Adrenal gland (tissue), 5 donors: ENCODE data around the gene TTC22.

Experiments used
- POLR2A ChIP-seq, 2 donors: fragments of 450-650 bp; IDR thresholded peaks; one replicate each; pipeline ENCODE4 v1.6.1; 2017; ENCODE audit warnings: antibody characterized with exemption in 2 of 2, mild to moderate bottlenecking in 2 of 2, moderate library complexity in 1 of 2
- TF ChIP-seq, protein P1 (sequence below), 6 experiments: fragments of 450-650 bp in 4 of 6; fragments of 200-600 bp in 2 of 6; sonication (generic) in 1 of 6; IDR thresholded peaks; 1 replicate in 5 of 6; 2 replicates in 1 of 6; pipeline versions ENCODE4 v1.5.1 to v1.8.0; 2016 to 2021; ENCODE audit warnings: antibody characterized with exemption in 6 of 6, mild to moderate bottlenecking in 2 of 6, moderate library complexity in 1 of 6
- donor health status: DM: no; HTN: no; CAD: no.

DNA sequence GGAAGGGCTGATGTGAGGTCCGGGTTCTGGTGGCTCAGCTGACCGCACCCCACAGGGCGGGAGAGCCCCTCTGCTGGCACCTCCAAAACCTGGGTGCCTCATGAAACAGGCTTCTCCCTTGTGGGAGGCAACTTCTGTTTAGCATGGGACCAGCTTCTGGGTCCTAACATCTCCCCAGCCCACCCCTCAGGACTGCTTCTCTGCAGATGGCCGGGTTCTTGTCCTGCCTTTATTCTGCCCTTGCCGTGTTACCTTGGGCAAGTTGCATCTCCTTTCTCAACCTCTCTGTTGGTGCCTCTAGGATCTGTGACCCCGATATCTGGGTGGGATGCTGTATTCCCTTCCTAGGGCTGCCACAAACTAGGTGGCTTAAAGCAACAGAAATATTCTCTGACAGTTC, 15.0 kb upstream of the TTC22 start:
- TF ChIP-seq, protein P1, sequence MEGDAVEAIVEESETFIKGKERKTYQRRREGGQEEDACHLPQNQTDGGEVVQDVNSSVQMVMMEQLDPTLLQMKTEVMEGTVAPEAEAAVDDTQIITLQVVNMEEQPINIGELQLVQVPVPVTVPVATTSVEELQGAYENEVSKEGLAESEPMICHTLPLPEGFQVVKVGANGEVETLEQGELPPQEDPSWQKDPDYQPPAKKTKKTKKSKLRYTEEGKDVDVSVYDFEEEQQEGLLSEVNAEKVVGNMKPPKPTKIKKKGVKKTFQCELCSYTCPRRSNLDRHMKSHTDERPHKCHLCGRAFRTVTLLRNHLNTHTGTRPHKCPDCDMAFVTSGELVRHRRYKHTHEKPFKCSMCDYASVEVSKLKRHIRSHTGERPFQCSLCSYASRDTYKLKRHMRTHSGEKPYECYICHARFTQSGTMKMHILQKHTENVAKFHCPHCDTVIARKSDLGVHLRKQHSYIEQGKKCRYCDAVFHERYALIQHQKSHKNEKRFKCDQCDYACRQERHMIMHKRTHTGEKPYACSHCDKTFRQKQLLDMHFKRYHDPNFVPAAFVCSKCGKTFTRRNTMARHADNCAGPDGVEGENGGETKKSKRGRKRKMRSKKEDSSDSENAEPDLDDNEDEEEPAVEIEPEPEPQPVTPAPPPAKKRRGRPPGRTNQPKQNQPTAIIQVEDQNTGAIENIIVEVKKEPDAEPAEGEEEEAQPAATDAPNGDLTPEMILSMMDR (IDR thresholded peaks at IDR 0.05), result no peak
- TF ChIP-seq POLR2A (IDR thresholded peaks at IDR 0.05), result no peak
